Measurements from ENCODE around the gene SMCP.

Gene SMCP

GRCh38 chr1:152878042-152878441 lies at the start of gene SMCP:
SMCP (plus strand) TSS chr1:152878322; CDS start chr1:152884423, 6,101 bp downstream.
- TF ChIP-seq, protein P1, sequence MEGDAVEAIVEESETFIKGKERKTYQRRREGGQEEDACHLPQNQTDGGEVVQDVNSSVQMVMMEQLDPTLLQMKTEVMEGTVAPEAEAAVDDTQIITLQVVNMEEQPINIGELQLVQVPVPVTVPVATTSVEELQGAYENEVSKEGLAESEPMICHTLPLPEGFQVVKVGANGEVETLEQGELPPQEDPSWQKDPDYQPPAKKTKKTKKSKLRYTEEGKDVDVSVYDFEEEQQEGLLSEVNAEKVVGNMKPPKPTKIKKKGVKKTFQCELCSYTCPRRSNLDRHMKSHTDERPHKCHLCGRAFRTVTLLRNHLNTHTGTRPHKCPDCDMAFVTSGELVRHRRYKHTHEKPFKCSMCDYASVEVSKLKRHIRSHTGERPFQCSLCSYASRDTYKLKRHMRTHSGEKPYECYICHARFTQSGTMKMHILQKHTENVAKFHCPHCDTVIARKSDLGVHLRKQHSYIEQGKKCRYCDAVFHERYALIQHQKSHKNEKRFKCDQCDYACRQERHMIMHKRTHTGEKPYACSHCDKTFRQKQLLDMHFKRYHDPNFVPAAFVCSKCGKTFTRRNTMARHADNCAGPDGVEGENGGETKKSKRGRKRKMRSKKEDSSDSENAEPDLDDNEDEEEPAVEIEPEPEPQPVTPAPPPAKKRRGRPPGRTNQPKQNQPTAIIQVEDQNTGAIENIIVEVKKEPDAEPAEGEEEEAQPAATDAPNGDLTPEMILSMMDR (conservative IDR thresholded peaks at IDR 0.05; ENCODE audit: control insufficient read depth, insufficient read depth, low read depth, low read length), result peak; percentile 17
- H3K4me3 ChIP-seq (ENCODE audit: control insufficient read depth, low read depth, low read length), result no peak within 1 kb of the TSS
- DNase-seq (ENCODE audit: low read depth), result no peak

- H3K4me3 ChIP-seq (ENCODE audit: control insufficient read depth, low read depth, low read length), result no peak overlapping the region
- TF ChIP-seq, protein P1 (conservative IDR thresholded peaks at IDR 0.05; ENCODE audit: control insufficient read depth, insufficient read depth, low read depth, low read length), result no peak
Observed at GRCh38 chr1:152836870-152837269, 41.3 kb upstream of the SMCP start.

DNA sequence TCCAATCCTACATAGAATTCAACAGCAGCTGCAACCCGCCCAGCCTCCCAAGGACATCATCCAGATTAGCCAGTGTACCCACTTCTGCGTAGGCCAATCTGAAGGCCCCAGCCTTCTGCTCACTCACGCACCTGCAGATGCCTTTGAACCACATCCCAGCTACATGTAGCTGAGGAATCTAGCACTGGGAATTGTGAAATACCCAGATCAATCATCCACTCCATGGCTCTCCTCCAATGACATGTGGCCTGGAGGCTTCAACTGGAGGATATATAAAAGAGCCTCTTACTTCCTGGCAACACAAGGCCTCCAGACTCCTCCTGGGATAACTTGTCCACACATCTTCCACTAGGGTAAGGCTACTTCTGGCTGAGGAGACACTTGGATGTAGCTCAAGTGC lies 35.6 kb upstream of the SMCP start, which contains the start of gene LCE6A:
LCE6A (plus strand) TSS at position 301 of the 400 bp plus-strand sequence. CDS start 665 bp downstream, outside the sequence.
- H3K4me3 ChIP-seq (ENCODE audit: control insufficient read depth, low read depth, low read length), result no peak within 1 kb of the TSS
- no peak for DNase-seq (ENCODE audit: low read depth)
- TF ChIP-seq, protein P1 (conservative IDR thresholded peaks at IDR 0.05; ENCODE audit: control insufficient read depth, insufficient read depth, low read depth, low read length), result no peak

More at GRCh38 chr1:152836870-152837269, 41.3 kb upstream of the SMCP start:
- peak; percentile 8 for DNase-seq (ENCODE audit: low read depth)

DNA sequence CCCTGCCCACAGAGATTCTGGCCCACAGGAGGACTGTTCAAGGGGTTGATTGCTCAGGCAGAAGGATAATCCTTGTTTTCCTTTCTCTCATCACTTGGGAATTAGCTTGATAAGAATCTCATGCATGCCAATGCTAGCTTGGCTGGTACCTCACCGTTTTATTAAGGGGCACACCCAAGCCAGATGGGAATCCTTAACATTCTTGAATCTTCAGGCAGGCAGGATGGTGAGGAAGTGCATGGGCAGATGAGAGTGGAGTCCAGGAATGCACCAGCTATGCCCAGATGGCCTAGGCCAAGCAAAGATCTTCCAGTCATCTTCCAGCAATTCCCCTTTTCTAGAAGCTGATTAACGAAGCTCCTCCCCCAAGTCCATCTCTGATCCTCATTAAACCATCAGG lies 22.5 kb upstream of the SMCP start:
- TF ChIP-seq, protein P1 (conservative IDR thresholded peaks at IDR 0.05; ENCODE audit: control insufficient read depth, insufficient read depth, low read depth, low read length), result no peak
- no peak overlapping the region for H3K4me3 ChIP-seq (ENCODE audit: control insufficient read depth, low read depth, low read length)
- DNase-seq (ENCODE audit: low read depth), result no peak

- DNase-seq (ENCODE audit: low read depth), result no peak
- TF ChIP-seq, protein P1 (conservative IDR thresholded peaks at IDR 0.05; ENCODE audit: control insufficient read depth, insufficient read depth, low read depth, low read length), result no peak
- H3K4me3 ChIP-seq (ENCODE audit: control insufficient read depth, low read depth, low read length), result no peak overlapping the region
Observed at GRCh38 chr1:152858062-152858461, 20.1 kb upstream of the SMCP start.

DNA sequence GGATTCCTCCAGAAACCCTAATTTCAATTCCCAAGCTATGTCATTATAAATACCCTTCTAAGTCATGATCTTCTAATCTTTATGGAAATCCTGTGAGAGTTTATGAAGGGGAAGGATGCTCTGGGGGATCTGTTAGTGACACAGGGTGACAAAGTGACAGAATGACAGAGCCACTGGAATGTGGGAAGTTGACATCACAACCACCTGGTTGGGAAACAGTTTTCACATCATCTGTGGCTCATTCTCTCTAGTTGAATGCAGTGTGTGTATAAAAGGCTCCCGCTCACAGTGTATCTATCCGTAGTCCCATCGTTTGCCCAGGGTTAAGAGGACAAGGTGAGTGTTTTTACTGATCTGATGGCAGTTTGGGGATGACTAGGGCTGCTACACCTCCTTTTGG lies 18.4 kb upstream of the SMCP start, which contains the start of gene LCE7A:
LCE7A (plus strand) TSS at position 301 of the 400 bp plus-strand sequence. CDS start 702 bp downstream, outside the sequence.
- no peak within 1 kb of the TSS for H3K4me3 ChIP-seq (ENCODE audit: control insufficient read depth, low read depth, low read length)
- DNase-seq (ENCODE audit: low read depth), result no peak
- TF ChIP-seq, protein P1 (conservative IDR thresholded peaks at IDR 0.05; ENCODE audit: control insufficient read depth, insufficient read depth, low read depth, low read length), result no peak

DNA sequence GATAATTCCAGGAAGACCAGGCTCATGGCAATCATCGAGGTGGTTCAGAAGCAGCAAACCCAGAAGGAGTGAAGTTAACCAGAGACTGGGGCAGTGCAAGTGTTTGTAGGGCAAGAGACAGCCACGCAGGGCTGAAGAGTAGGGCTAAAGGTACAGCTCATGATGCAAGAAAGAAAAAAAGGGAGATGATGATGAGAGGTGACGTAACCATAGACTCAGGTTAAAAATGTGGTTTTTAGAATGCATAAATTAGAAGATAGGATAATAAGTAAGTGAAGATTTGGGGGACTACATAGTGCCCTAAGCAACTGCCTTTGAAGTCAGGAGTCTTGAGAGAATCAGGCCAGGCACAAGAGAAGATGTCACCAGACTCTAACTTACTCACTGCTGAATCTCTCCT lies 18.0 kb upstream of the SMCP start:
- no peak overlapping the region for H3K4me3 ChIP-seq (ENCODE audit: control insufficient read depth, low read depth, low read length)
- no peak for DNase-seq (ENCODE audit: low read depth)
- TF ChIP-seq, protein P1 (conservative IDR thresholded peaks at IDR 0.05; ENCODE audit: control insufficient read depth, insufficient read depth, low read depth, low read length), result no peak

Measured in fibroblast of mammary gland (primary cell).